PC-9 (cell line): ENCODE data around the gene CNTNAP5.

ENCODE experiments used
- EZH2 ChIP-seq: fragments of 200-600 bp; sonication (generic); IDR thresholded peaks from 2 replicates; pipeline ENCODE4 v1.8.0; 2017; ENCODE audit warnings: antibody characterized with exemption, low read depth
- TF ChIP-seq, protein P1 (sequence below): fragments of 200-600 bp; sonication (generic); conservative IDR thresholded peaks from 2 replicates; pipeline ENCODE4 v1.6.1; 2017; ENCODE audit warnings: mixed run types, antibody characterized with exemption, mild to moderate bottlenecking, moderate library complexity

DNA sequence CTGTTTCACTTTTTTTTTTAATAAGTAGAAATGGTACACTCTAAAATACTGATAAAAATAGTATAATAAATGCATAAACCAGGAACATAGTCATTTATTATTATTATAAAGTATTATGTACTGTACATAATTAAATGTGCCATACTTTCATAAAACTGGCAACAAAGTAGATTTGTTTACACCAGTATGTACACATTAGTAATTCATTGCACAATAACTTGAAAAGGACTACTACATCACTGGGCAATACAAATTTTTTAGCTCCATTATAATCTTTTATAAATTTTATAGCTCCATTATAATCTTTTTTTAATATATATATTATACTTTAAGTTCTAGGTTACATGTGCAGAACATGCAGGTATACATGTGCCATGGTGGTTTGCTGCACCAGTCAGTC, 636.5 kb downstream of the CNTNAP5 start:
- TF ChIP-seq, protein P1, sequence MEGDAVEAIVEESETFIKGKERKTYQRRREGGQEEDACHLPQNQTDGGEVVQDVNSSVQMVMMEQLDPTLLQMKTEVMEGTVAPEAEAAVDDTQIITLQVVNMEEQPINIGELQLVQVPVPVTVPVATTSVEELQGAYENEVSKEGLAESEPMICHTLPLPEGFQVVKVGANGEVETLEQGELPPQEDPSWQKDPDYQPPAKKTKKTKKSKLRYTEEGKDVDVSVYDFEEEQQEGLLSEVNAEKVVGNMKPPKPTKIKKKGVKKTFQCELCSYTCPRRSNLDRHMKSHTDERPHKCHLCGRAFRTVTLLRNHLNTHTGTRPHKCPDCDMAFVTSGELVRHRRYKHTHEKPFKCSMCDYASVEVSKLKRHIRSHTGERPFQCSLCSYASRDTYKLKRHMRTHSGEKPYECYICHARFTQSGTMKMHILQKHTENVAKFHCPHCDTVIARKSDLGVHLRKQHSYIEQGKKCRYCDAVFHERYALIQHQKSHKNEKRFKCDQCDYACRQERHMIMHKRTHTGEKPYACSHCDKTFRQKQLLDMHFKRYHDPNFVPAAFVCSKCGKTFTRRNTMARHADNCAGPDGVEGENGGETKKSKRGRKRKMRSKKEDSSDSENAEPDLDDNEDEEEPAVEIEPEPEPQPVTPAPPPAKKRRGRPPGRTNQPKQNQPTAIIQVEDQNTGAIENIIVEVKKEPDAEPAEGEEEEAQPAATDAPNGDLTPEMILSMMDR, result no peak
- TF ChIP-seq EZH2, result no peak
